Neural cell (in vitro differentiated cells): Measurements from ENCODE around the gene GRK4.

ENCODE experiments used
- EP300 ChIP-seq: fragments of 450-650 bp; conservative IDR thresholded peaks from 2 replicates; pipeline ENCODE4 v1.6.1; 2014; ENCODE audit warnings: antibody characterized with exemption, mild to moderate bottlenecking, moderate library complexity; ENCODE audit not compliant: poor library complexity, severe bottlenecking
- EZH2 ChIP-seq: fragments of 200-600, 300-800 bp; shearing (Covaris generic), sonication (generic); IDR thresholded peaks from 2 replicates; pipeline ENCODE4 v1.6.1; 2014; ENCODE audit warnings: antibody characterized with exemption, low read length, borderline replicate concordance, mild to moderate bottlenecking; ENCODE audit not compliant: insufficient read depth, poor library complexity, severe bottlenecking
- POLR2AphosphoS5 ChIP-seq: IDR thresholded peaks from 2 replicates; pipeline ENCODE4 v1.6.1; 2012
- SMC3 ChIP-seq: fragments of 450-650 bp; conservative IDR thresholded peaks from 2 replicates; pipeline ENCODE4 v1.6.1; 2014; ENCODE audit warnings: antibody characterized with exemption, mild to moderate bottlenecking, moderate library complexity; ENCODE audit not compliant: poor library complexity
- TAF1 ChIP-seq: IDR thresholded peaks from 2 replicates; pipeline ENCODE4 v1.6.1; 2012; ENCODE audit warnings: low read depth
- TF ChIP-seq, protein P1 (sequence below): fragments of 450-650 bp; IDR thresholded peaks from 2 replicates; pipeline ENCODE4 v1.5.1; 2014; ENCODE audit warnings: antibody characterized with exemption, mild to moderate bottlenecking, moderate library complexity; ENCODE audit not compliant: poor library complexity, severe bottlenecking
- TF ChIP-seq, protein P2 (sequence below): IDR thresholded peaks from 2 replicates; pipeline ENCODE4 v1.6.1; 2012; ENCODE audit warnings: borderline replicate concordance

DNA sequence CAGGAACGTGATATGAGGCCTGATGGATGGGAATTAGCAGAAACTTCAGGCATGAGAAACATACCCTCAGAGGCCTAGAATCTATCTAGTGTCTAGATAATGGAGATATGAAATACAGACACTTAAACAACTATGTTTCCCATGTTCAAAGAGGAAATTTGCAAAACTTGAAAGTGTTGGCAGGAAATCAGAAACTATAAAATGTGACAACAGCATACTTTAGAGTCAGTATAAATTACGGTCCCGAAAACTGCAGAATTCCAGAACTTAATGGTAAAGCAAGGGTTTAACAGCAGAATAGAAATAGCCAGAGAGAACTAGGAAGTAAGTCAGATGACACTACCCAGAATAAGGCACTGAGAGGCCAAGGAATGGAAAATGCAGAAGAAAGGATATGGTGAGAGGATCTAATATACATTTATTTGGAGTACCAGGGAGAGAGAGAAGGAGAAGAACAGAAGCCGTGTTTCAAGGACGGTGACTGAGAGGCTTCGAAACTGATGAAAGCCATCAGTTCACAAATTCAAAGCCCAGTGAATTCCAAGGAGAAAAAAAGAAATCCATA, 103.5 kb downstream of the GRK4 start:
- TF ChIP-seq, protein P1, sequence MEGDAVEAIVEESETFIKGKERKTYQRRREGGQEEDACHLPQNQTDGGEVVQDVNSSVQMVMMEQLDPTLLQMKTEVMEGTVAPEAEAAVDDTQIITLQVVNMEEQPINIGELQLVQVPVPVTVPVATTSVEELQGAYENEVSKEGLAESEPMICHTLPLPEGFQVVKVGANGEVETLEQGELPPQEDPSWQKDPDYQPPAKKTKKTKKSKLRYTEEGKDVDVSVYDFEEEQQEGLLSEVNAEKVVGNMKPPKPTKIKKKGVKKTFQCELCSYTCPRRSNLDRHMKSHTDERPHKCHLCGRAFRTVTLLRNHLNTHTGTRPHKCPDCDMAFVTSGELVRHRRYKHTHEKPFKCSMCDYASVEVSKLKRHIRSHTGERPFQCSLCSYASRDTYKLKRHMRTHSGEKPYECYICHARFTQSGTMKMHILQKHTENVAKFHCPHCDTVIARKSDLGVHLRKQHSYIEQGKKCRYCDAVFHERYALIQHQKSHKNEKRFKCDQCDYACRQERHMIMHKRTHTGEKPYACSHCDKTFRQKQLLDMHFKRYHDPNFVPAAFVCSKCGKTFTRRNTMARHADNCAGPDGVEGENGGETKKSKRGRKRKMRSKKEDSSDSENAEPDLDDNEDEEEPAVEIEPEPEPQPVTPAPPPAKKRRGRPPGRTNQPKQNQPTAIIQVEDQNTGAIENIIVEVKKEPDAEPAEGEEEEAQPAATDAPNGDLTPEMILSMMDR = no peak
- TF ChIP-seq POLR2AphosphoS5 (no peak), EP300 (no peak), EZH2 (no peak), SMC3 (no peak), TAF1 (no peak)
- TF ChIP-seq, protein P2, sequence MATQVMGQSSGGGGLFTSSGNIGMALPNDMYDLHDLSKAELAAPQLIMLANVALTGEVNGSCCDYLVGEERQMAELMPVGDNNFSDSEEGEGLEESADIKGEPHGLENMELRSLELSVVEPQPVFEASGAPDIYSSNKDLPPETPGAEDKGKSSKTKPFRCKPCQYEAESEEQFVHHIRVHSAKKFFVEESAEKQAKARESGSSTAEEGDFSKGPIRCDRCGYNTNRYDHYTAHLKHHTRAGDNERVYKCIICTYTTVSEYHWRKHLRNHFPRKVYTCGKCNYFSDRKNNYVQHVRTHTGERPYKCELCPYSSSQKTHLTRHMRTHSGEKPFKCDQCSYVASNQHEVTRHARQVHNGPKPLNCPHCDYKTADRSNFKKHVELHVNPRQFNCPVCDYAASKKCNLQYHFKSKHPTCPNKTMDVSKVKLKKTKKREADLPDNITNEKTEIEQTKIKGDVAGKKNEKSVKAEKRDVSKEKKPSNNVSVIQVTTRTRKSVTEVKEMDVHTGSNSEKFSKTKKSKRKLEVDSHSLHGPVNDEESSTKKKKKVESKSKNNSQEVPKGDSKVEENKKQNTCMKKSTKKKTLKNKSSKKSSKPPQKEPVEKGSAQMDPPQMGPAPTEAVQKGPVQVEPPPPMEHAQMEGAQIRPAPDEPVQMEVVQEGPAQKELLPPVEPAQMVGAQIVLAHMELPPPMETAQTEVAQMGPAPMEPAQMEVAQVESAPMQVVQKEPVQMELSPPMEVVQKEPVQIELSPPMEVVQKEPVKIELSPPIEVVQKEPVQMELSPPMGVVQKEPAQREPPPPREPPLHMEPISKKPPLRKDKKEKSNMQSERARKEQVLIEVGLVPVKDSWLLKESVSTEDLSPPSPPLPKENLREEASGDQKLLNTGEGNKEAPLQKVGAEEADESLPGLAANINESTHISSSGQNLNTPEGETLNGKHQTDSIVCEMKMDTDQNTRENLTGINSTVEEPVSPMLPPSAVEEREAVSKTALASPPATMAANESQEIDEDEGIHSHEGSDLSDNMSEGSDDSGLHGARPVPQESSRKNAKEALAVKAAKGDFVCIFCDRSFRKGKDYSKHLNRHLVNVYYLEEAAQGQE = no peak
